Measurements from ENCODE around the gene NES.
A peak's percentile ranks its signal among the peaks of the same experiment; 100 is the strongest.

Gene NES

DNA sequence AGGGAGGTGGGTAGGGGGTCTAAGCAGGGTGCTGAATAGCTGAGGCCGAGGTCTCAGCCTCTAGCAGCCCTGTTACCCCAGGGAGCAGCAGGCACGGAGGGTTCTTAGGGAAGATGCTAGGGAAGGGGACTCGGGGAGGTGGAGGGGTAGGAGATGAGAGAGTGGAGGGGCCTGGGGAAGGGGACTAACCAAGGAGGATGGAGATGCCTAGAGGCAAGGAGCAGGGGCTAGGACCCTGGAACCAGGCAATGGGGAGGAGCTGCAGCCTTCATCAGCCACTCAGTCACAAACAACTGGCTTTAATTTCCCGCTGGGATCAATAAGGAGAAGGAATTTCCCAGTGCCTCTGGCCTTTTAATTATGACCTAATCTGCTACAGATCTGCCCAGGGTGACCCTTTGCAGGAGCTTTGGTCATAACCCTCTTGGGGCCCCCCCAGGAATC is 31.0 kb upstream of the NES start:
- H3K27me3 ChIP-seq (ENCODE audit: insufficient read depth, low read length, poor library complexity) = peaks cover 17% of the 10 kb centered on the region
- H3K79me2 ChIP-seq (ENCODE audit: insufficient read depth, low read length) = no peaks in the 10 kb centered on the region
- H3K36me3 ChIP-seq (ENCODE audit: insufficient read depth, low read length) = no peaks in the 10 kb centered on the region
- ATAC-seq (ENCODE audit: insufficient read depth, low read depth) = no peak
- H2AFZ ChIP-seq (ENCODE audit: low read depth, low read length) = no peak overlapping the region
- peaks cover 24% of the 10 kb centered on the region for H3K4me1 ChIP-seq (ENCODE audit: insufficient read depth, low read length)
- H3K9me3 ChIP-seq (ENCODE audit: insufficient read depth, low read length, severe bottlenecking) = no peaks in the 10 kb centered on the region
- no peak overlapping the region for H3K4me3 ChIP-seq (ENCODE audit: low read depth in 1 of 2, low read length in 2 of 2)
- peaks cover 8% of the 10 kb centered on the region for H4K20me1 ChIP-seq (ENCODE audit: insufficient read depth, low read length)
- no peak overlapping the region for H3K27ac ChIP-seq (ENCODE audit: low read length)
- no peak for DNase-seq
- H3K4me2 ChIP-seq (ENCODE audit: insufficient read depth, low read length) = no peak overlapping the region
- H3K9ac ChIP-seq (ENCODE audit: low read depth, low read length) = no peak overlapping the region
- TF ChIP-seq, protein P1, sequence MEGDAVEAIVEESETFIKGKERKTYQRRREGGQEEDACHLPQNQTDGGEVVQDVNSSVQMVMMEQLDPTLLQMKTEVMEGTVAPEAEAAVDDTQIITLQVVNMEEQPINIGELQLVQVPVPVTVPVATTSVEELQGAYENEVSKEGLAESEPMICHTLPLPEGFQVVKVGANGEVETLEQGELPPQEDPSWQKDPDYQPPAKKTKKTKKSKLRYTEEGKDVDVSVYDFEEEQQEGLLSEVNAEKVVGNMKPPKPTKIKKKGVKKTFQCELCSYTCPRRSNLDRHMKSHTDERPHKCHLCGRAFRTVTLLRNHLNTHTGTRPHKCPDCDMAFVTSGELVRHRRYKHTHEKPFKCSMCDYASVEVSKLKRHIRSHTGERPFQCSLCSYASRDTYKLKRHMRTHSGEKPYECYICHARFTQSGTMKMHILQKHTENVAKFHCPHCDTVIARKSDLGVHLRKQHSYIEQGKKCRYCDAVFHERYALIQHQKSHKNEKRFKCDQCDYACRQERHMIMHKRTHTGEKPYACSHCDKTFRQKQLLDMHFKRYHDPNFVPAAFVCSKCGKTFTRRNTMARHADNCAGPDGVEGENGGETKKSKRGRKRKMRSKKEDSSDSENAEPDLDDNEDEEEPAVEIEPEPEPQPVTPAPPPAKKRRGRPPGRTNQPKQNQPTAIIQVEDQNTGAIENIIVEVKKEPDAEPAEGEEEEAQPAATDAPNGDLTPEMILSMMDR (IDR thresholded peaks at IDR 0.05; ENCODE audit: borderline replicate concordance, extremely low read depth, low read length, poor library complexity, severe bottlenecking) = no peak
- TF ChIP-seq EZH2 (IDR thresholded peaks at IDR 0.05; ENCODE audit: borderline replicate concordance, low read depth, low read length, severe bottlenecking) = no peak

DNA sequence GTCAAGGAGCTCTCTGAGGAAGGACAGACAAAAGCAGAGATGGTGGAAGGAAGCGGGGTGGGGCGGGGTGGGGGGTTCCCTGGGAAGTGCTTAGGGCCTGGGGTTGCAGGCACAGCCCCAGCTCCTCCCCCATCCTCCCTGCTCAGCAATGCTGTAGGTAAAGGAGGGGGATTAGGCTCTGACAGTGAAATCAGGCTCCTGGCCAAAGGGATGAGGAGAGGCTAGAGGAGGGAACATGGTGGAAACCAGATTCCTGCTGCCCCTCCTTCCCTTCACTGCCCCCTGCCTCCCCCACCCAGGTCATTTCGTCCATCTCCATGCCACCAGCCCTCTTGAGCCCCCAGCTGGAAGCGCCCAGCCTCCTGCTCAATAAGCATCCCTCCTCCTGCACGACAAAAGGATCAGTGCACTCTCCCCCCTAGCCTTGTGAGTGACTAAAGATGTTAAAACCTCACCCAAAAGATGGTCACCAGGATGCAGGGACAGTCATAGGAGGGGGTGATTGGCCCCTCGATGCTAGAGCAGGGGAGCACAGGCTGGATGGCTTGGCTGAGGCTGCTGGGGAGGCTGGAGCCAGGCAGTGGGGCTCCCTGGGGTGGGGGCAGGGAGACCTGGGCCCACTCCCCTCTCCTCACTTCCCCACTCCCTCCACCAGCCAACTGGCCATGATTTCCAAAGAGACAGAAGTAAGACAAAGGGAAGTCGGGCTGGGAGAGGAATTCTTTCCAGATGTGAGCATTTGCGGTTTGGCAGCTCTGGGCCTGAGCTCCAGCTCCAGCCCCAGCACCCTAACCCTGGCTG is 30.4 kb upstream of the NES start:
- H3K4me2 ChIP-seq (ENCODE audit: insufficient read depth, low read length) = no peak overlapping the region; the same call in 1 of the 2 replicates
- no peaks in the 10 kb centered on the region for H3K9me3 ChIP-seq (ENCODE audit: insufficient read depth, low read length, severe bottlenecking)
- no peak overlapping the region for H3K27ac ChIP-seq (ENCODE audit: low read length)
- H3K36me3 ChIP-seq (ENCODE audit: insufficient read depth, low read length) = no peaks in the 10 kb centered on the region
- no peak overlapping the region for H3K4me3 ChIP-seq (ENCODE audit: low read depth in 1 of 2, low read length in 2 of 2)
- no peaks in the 10 kb centered on the region for H3K79me2 ChIP-seq (ENCODE audit: insufficient read depth, low read length)
- no peak overlapping the region for H2AFZ ChIP-seq (ENCODE audit: low read depth, low read length)
- ATAC-seq (ENCODE audit: insufficient read depth, low read depth) (no peak), DNase-seq (no peak)
- peaks cover 8% of the 10 kb centered on the region for H4K20me1 ChIP-seq (ENCODE audit: insufficient read depth, low read length)
- peaks cover 17% of the 10 kb centered on the region for H3K27me3 ChIP-seq (ENCODE audit: insufficient read depth, low read length, poor library complexity)
- peaks cover 24% of the 10 kb centered on the region for H3K4me1 ChIP-seq (ENCODE audit: insufficient read depth, low read length)
- TF ChIP-seq EZH2 (IDR thresholded peaks at IDR 0.05; ENCODE audit: borderline replicate concordance, low read depth, low read length, severe bottlenecking) = no peak
- TF ChIP-seq, protein P1 (IDR thresholded peaks at IDR 0.05; ENCODE audit: borderline replicate concordance, extremely low read depth, low read length, poor library complexity, severe bottlenecking) = no peak
- no peak overlapping the region for H3K9ac ChIP-seq (ENCODE audit: low read depth, low read length)

DNA sequence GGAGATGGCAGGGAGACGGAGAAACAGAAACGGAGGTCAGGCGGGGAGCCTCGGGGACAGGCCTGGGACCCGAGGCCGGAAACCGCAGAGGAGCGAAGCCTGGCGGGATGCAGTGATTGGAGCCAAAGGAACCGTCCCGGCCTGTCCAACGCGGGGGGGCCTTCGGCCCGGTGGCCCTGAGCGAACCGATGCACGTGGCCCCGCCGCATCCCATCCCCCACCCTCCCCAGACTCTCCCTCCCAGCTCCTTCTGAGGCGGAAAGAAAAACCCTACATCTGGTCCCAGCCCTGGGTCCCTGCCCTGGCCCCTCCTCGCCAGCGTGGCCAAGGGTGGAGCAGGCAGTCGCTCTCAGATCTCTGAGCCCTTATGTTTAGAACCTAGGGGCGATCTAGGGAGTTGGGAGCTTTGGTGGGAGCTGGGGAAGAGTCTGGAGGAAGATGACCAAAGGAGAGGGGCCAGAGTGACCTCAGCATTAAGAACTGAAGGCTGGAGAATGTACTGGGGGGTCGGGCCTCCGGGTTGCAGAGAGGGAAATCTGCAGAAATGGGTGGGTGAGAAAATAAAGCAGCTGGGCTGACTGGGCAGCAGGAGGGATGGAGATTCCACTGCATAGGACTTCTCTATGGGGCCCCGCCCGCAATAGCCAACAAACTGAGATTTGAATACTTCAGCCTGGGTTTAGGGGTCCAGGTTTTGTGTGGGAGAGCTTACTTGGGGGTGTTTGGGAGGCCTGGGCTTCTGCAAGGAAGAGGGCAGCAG is 29.6 kb upstream of the NES start:
- Histone ChIP-seq H3K36me3 (ENCODE audit: insufficient read depth, low read length) (no peaks in the 10 kb centered on the region), H3K9me3 (ENCODE audit: insufficient read depth, low read length, severe bottlenecking) (no peaks in the 10 kb centered on the region), H3K4me3 (ENCODE audit: low read depth in 1 of 2, low read length in 2 of 2) (peak overlapping the region in 1 of 2 experiments; percentile 60; a peak in 2 of 4 replicates), H2AFZ (ENCODE audit: low read depth, low read length) (peak overlapping the region; percentile 82), H3K27me3 (ENCODE audit: insufficient read depth, low read length, poor library complexity) (peaks cover 17% of the 10 kb centered on the region), H4K20me1 (ENCODE audit: insufficient read depth, low read length) (peaks cover 8% of the 10 kb centered on the region), H3K79me2 (ENCODE audit: insufficient read depth, low read length) (no peaks in the 10 kb centered on the region), H3K4me1 (ENCODE audit: insufficient read depth, low read length) (peaks cover 24% of the 10 kb centered on the region), H3K9ac (ENCODE audit: low read depth, low read length) (peak overlapping the region; percentile 44), H3K4me2 (ENCODE audit: insufficient read depth, low read length) (peak overlapping the region; percentile 91), H3K27ac (ENCODE audit: low read length) (no peak overlapping the region)
- TF ChIP-seq, protein P1 (IDR thresholded peaks at IDR 0.05; ENCODE audit: borderline replicate concordance, extremely low read depth, low read length, poor library complexity, severe bottlenecking) = no peak
- TF ChIP-seq EZH2 (IDR thresholded peaks at IDR 0.05; ENCODE audit: borderline replicate concordance, low read depth, low read length, severe bottlenecking) = peak; percentile 2
- DNase-seq (peak; percentile 50), ATAC-seq (ENCODE audit: insufficient read depth, low read depth) (peak; percentile 38)

All from DND-41 (cell line).